GM21447 (cell line): ENCODE measurements around the gene OGDH.
"Not testable (repeated sequence)": the region's sequence is repeated elsewhere in the genome, so short reads cannot be mapped to it uniquely, and the experiment has no call there.

ENCODE experiments used
- ATAC-seq: cut with Tn5 transposase; IDR thresholded peaks from one replicate; pipeline ENCODE4 v1.9.1; 2021; ENCODE audit not compliant: unreplicated experiment

The OGDH gene

DNA sequence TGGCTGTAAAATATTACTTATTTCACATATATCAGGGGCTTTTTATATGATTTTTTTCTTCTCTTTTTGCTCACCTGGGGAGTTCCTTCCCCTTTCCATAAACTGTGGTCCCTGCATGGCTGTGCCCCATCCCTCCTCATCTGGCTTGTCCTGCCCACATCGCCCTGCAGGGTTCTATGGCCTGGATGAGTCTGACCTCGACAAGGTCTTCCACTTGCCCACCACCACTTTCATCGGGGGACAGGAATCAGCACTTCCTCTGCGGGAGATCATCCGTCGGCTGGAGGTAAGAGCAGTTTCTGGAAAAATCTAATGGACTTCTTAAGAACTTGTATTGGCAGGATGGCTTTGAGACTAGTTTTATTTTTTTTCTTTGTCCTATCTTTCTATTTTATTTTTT lies 60.1 kb downstream of the OGDH start:
- ATAC-seq = no peak

DNA sequence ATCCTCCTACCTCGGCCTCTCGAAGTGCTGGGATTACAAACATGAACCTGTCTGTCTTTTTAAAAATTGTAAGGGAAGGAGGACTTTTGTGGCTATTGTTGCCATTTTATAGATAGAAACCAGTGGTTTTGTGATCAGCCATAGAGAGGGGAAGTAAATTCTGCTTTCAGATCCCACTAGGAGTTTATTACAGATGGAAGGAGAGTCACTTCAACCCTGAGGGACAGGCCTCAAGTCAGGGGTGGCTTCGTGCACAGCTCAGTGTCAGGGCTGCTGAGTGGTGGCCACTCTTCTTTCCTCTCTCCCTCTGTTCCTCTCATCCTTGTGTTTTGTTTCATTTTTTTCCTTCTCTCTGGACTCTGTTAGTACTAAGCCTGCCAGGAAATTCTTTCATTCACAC lies 60.8 kb downstream of the OGDH start:
- ATAC-seq = no peak

DNA sequence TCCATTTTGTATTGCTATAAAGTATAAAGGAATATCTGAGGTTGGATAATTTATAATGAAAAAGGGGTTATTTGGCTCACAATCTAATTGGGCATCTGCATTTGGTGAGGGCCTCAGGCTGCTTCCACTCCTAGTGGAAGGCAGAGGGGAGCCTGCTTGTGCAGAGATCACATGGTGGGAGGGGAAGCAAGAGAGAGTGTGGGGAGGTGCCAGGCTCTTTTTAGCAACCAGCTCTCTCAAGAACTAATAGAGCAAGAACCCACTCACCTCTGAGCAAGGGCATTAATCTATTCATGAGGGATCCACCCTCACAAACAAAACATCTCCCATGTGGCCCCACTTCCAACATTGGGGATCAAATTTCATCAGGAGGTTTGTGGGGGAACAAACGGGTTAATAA lies 64.6 kb downstream of the OGDH start:
- no peak for ATAC-seq

DNA sequence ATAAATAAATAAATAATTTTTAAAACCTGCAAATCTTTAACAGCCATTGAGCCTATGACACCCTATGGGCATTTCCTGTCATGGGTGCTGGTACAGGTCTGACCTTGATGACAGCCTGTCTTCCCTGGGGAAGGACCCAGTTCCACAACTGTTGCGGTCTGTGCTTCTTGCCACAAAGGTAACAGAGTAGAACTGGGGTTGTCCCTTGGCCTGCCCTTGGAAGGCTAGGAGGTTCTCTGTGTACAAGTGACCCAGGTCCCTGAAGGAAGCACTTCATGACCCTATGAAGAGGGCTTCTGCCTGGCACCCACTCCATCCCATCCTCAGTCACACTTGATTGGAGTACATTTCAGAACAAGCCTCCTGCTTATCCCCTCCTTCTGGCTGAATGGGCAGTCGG lies 66.9 kb downstream of the OGDH start:
- peak; percentile 77 for ATAC-seq

DNA sequence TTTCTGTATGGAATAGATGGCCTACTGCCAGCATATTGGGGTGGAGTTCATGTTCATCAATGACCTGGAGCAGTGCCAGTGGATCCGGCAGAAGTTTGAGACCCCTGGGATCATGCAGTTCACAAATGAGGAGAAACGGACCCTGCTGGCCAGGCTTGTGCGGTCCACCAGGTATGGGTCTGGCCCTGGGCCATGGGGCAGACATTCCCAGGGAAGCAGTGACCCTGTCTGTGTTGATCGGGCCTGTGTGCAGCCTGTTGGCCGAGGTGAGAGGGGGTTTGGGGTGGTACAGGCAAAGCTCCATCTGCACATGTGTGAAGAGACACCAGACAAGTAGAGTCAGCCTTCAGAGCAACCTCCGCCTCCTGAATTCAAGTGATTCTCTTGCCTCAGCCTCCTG lies 67.3 kb downstream of the OGDH start:
- ATAC-seq = no peak

DNA sequence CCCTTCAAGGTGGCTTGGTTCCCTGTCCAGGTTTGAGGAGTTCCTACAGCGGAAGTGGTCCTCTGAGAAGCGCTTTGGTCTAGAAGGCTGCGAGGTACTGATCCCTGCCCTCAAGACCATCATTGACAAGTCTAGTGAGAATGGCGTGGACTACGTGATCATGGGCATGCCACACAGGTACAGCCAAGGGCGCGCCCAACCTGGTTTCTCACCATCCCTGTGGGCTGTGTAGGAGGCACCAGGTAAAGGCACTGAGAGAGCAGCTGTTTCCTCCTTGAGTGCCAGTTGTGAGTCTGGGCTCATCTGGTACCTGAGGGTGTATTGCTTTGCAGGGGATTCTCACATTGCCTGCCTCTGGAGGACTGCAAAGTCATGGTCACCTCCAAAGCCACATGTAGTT lies 68.0 kb downstream of the OGDH start:
- ATAC-seq = no peak

DNA sequence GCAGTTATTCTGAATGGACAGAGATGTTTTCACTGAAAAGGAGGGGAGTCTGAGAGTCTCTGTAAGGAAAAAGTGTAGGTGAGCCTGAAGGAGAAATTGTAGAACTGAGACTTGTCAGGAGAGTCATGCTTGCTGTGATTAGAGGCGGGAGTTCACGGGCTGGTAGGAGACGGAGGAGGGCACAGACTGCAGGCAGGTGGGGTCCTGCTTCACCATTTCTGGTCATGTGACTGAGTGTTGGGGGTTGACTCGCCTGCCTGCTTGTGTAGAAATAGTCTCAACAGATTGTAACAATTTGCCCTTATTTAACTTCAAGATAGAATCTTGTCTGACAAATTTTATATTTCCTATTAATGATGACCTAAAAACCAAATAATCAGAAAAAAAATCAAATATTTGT lies 70.3 kb downstream of the OGDH start:
- ATAC-seq = no peak

DNA sequence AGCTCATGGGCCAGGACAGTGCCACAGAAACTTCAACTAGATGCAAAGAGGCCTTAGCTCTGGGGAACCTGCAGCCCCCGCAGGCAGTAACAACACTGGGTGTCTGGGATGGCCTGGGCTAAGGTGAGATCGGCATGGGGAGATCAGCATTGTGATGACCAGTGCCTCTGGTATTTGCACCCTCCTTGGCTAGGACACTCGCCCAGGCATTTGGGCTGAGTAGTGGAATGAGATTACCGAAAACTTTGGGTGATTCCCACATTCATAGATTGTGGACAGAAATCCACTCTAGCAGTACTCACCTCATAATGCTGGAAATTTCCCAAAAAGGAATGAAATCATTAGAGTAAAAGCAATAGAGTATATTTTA lies 71.7 kb downstream of the OGDH start:
- ATAC-seq = no peak

DNA sequence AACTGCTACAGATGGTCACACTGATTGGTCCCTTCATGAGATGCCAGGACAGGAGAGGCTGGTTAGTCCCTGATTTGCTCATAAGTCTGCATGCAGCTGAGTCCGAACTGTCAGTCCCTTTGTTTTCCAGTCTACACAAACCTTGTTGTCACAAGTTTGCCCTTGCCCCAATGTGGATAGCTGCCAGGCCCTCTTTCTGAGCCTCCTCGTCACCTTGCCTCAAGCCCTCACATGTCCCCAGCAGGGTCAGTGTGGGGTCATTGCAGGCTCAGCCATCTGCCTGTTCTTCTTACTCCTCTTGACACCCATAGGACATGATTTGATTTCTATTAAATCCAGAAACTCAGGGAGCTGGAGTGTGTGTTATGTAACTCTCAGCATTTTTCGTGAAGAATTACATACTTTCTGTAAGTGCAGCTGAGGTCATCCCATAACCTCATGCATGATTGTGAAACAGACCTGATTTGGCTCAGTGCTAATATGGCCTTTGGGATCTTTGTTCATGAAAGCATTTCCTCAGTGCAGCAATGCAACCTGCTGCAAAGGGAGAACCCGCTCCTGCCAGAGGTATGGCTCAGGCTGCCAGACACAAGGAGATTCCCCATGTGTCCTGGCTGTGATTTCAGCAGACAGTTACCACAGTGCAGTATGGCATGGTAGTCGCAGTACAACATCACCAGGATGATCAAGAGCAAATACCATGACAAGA lies 72.2 kb downstream of the OGDH start:
- ATAC-seq = no peak

DNA sequence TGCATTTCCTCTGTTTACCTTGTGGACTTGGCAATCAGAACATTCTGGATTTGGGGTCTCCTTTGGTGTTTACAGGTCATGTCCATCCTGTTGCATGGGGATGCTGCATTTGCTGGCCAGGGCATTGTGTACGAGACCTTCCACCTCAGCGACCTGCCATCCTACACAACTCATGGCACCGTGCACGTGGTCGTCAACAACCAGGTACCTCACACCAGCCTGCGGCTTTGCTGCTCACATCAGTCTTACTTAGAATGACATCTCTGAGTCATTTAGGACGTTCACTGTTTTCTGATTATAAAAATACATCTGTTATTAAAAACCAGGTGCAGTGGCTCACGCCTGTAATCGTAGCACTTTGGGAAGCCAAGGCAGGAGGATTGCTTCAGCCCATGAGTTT lies 75.2 kb downstream of the OGDH start:
- ATAC-seq = no peak

DNA sequence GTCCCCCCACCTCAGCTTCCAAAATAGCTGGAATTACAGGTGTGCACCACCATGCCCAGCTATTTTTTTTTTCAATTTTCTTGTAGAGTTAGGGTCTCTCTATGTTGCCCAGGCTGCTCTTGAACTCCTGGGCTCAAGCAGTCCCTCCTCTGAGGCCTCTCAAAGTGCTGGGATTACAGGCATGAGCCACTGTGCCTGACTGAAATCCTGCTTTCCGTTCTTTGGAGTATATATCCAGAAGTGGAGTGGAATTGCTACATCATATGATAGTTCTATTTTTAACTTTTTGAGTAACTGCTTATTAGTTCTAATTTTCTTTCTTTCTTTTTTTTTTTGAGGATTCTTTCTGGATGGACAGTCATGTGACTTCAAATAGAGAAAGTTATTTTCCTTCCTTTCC lies 79.3 kb downstream of the OGDH start:
- no peak for ATAC-seq

DNA sequence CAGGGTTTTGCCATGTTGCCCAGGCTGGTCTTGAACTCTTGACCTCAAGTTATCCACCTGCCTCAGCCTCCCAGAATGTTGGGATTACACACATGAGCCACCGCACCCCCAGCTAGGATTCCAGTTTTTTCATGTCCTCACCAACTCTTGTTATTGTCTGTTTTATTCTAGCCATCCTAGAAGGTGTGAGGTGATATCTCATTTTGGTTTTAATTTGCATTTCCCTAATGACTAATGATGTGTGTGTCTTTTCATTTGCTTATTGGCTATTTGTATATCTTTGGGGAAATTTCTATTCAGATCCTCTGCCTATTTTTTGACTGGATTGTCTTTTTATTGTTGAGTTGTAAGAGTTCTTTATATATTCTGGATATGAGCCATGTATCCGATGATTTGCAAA lies 83.0 kb downstream of the OGDH start:
- ATAC-seq = no peak

DNA sequence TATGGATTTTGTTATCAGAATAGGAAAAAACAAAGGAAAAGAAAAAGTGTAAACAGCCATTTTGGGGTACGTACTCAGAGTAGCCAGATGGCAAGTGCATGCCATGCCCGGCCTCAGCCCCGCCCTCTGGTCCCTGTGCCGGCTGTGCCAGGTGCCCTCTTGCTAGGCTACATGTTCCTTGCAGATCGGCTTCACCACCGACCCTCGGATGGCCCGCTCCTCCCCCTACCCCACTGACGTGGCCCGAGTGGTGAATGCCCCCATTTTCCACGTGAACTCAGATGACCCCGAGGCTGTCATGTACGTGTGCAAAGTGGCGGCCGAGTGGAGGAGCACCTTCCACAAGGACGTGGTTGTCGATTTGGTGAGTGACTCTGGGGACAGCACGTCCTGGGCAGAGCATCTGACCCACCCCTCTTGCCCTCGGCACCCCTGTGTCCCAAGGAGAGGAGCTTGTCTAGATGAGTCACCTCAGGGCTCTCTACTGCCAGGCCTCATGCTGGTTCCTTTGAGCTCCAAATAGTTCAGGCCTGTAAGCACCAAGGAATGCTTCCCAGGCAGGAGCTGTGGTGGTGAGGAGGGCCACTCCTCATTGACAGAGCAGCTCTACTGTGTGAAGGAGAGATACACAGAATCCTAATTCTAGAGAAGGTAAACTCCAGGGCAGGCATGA lies 87.3 kb downstream of the OGDH start:
- no peak for ATAC-seq

DNA sequence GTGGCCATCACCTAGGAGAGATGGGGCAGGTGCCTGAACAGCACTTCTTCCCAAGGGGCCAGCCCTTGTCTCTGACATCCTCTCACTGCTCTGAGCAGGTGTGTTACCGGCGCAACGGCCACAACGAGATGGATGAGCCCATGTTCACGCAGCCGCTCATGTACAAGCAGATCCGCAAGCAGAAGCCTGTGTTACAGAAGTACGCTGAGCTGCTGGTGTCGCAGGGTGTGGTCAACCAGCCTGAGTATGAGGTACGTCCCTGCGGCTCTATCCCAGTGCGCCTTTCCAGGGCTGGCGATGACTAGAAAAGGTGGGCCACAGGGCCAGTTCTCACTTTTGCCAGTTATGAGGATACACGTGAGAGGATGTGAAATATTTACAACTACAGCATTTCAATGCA lies 87.9 kb downstream of the OGDH start:
- ATAC-seq = no peak

DNA sequence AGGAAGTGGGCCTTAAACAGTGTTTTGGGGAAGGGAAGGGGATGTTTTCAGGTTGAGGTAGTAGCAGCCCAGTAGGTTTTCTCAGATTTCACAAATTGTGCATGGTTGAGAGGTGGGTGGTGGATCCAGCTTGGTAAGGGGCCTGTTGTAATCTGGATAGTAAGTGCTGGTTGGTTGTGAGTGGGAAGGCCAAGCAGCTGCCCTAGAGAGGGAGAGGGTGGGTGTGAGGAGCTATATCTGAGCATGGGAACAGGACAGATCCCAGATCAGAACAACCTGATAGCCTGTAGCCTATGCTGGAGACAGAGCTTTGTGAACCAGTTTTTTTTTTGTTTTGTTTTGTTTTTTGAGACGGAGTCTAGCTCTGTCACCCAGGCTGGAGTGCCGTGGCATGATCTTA lies 88.3 kb downstream of the OGDH start:
- no peak for ATAC-seq

DNA sequence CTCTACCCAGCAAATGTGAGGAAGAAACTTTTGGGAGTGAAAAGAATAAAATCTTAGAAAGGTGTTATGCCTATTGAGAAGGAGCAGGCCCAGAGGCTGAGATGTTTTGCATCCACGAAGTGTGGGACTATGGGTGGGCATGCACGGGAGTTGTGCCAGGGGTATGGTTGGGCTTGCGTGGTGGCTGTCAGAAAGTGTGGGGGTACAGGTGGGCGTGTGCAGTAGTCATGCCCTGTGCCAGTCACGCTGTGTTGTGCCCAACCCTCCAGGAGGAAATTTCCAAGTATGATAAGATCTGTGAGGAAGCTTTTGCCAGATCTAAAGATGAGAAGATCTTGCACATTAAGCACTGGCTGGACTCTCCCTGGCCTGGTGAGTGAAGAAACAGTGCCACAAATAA lies 89.3 kb downstream of the OGDH start:
- ATAC-seq = no peak

DNA sequence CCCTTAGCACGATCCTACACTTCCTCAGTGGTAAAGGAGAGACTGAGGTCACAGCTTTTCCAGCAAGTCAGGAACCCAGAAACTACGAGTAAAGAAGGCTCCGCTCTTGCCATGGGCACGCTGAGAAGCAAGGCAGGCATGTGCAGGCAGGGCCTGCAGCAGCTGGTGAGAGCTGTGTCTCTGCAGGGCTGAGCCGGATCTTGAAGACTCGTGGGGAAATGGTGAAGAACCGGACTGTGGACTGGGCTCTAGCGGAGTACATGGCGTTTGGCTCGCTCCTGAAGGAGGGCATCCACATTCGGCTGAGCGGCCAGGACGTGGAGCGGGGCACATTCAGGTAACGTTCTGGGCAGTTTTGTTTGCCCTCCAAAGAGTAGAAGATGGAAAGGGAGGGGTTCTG lies 90.3 kb downstream of the OGDH start:
- no peak for ATAC-seq

DNA sequence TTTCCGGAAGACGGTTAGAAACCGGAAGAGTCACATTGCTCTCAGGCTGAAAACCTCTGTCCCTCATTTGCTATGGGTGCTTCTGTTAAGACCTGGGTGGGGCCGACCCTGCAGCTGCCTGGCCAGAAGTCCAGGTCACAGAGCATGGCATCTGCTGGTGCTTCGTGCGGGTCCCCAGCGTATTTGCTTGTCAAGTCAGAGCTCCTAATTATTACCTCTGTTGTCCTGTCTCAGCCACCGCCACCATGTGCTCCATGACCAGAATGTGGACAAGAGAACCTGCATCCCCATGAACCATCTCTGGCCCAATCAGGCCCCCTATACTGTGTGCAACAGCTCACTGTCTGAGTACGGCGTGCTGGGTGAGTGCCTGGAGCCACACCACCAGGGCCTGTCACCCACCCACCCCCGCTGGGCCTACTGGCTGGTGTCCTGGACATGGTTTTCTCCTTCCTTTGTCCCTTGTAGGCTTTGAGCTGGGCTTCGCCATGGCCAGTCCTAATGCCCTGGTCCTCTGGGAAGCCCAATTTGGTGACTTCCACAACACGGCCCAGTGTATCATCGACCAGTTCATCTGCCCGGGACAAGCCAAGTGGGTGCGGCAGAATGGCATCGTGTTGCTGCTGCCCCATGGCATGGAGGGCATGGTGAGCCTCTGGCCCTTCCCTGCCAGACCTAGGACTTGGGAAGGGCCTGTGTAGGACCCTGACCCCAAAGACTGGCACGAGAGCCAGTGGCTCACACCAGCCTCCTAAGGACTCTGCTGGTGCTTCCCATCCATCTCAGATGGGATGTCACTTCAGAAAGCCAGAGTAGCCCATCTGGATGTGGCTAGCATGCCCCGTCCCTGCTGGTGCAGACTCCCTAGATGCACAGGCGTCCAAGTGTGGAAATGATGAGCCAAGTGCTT lies 91.0 kb downstream of the OGDH start:
- no peak for ATAC-seq

DNA sequence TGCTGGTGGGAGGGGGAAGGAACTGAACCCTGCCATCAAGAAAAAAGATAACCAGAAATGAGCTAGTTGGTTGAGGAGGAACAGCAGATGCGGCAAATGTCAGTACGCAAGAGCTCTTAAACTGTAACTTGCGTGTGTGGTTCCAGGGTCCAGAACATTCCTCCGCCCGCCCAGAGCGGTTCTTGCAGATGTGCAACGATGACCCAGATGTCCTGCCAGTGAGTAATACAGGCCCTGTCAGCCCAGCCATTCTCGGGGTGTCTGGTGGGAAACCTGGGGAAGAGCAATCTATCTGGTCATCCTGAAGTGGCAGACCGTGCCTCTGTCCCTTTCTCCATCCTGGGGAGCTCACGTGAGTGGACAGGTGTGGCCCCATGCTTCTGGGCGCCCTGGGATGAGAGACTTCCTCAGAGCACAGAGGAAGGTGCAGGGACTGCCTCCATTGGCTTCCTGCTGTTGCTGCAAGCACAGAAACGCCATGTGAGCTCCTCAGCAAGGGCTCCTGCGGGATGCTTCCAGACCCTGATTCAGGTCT lies 91.7 kb downstream of the OGDH start:
- no peak for ATAC-seq

DNA sequence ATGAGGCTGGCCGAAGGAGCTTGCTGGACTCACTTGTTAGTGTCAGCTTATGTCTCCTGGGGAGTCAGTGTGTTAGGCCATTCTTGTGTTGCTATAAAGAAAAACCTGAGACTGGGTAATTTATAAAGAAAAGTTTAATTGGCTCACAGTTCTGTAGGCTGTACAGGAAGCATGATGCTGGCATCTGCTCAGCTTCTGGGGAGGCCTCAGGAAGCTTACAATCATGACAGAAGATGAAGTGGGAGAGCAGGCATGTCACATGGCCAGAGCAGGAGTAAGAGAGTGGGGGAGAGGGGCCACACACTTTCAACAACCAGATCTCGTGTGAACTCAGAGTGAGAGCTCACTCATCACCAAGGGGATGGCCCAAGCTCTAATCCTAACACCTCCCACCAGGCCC lies 93.2 kb downstream of the OGDH start:
- ATAC-seq = not testable (repeated sequence)

DNA sequence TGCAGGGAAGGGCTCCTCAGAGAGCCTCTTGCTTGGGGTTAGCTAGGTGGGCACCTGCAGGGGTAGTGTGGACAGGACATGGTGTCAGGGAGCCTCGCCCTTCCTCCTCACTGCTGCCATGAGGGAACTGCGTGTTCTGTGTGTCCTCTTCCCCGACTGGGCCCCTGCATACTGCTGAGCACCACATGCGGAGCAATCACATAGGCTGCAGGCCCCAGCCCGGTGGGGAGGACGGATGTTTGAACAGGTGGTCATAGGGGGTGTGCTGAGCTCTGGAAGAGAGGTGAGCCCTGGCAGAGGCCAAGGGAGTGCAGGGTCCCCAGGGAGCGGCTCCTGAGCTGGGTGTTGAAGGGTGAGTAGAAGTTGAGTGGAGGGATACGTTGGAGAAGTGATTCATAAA lies 93.9 kb downstream of the OGDH start:
- no peak for ATAC-seq

DNA sequence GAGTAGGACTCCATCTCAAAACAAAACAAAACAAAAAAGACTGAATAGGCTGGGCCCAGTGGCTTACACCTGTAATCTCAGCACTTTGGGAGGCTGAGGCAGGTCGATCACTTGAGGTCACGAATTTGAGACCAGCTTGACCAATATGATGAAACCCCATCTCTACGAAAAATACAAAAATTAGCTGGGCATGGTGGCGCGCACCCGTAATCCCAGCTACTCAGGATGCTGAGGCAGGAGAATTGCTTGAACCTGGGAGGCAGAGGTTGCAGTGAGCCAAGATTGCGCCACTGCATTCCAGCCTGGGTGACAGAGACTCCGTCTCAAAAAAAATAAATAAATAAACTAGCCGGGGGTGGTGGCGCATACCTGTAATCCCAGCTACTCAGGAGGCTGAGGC lies 97.0 kb downstream of the OGDH start:
- not testable (repeated sequence) for ATAC-seq
